ENCODE measurements around the gene LIPC.

DNA sequence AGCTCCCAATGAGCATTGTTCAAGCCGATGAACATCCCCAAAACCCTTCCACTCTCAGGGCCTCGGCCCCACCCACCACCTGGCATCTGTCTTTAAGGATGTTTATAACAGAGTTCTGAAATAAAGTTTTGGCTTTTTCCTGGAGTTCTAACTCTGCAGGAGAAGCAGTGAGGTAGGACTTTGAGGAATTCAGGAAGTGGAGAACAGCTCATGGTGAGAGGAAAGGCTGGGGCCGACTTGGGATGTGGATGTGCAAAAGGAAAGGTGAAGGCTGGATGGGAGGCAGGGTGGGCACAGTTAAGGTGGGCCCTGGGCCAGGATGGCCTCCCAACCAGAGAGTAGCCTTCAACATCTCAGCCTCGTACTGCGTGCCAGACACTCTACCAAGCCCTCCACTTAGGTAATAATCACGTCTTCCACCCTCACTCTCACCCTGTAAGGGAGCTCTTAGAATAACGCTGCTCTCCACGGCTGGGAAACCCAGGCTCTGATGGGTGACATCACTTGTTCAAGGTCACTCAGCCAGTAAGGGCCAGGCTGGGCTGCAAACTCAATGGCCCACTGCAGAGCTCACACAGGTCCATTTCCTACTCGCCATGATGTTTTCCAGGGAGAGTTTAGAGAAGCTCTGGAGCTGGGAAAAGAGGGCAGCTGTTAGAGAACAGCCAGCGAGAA lies 28.5 kb downstream of the LIPC start:
- TF ChIP-seq POLR2A (IDR thresholded peaks at IDR 0.05) = no peak
- TF ChIP-seq, protein P1, sequence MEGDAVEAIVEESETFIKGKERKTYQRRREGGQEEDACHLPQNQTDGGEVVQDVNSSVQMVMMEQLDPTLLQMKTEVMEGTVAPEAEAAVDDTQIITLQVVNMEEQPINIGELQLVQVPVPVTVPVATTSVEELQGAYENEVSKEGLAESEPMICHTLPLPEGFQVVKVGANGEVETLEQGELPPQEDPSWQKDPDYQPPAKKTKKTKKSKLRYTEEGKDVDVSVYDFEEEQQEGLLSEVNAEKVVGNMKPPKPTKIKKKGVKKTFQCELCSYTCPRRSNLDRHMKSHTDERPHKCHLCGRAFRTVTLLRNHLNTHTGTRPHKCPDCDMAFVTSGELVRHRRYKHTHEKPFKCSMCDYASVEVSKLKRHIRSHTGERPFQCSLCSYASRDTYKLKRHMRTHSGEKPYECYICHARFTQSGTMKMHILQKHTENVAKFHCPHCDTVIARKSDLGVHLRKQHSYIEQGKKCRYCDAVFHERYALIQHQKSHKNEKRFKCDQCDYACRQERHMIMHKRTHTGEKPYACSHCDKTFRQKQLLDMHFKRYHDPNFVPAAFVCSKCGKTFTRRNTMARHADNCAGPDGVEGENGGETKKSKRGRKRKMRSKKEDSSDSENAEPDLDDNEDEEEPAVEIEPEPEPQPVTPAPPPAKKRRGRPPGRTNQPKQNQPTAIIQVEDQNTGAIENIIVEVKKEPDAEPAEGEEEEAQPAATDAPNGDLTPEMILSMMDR (IDR thresholded peaks at IDR 0.05) = no peak

Measured in thyroid gland (tissue), 4 donors.